Fibroblast of the conjunctiva (primary cell): ENCODE measurements around the gene RANBP1.
"Not testable (repeated sequence)": the region's sequence is repeated elsewhere in the genome, so short reads cannot be mapped to it uniquely, and the experiment has no call there.

ENCODE experiments used
- DNase-seq: peaks from one replicate; pipeline ENCODE4 v3.0.0-alpha.2; 2010; ENCODE audit warnings: low read depth

RANBP1 gene

DNA sequence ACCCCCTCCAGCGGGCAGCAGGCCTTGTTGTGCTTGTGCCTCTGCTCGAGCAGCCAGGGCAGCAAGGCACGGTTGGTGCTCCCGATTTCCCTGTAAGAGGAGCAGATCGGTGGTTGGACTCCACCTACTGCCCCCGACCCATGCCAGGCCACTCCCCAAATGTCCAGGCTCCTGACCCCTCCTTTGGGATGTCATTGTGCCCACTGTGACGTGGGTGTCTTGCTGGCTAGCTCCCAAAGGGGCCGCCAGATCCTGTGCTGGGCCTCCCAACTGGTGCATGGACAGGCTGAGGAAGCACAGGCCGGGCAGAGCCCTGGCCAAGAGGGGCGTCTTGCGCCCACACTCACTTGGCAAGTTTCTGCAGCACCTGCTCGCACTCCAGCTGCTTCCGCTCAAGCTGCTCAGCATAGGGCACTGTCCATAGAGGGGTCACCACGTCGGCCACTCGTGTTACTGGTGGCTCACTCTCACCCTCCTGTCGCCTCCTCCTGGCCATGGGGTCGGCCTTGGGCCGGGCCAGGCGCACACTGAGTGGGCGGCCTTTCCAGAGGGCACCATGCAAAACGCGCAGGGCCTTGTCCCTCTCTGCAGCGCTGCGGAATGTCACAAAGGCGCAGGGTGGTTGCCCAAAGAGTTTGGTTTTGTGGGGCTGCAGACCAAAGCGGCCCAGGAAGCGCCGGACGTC, at the start of gene RANBP1:
RANBP1 (plus strand) TSS at position 414 of the 685 bp plus-strand sequence; CDS start at position 495, 81 bp downstream.
- no peak for DNase-seq

DNA sequence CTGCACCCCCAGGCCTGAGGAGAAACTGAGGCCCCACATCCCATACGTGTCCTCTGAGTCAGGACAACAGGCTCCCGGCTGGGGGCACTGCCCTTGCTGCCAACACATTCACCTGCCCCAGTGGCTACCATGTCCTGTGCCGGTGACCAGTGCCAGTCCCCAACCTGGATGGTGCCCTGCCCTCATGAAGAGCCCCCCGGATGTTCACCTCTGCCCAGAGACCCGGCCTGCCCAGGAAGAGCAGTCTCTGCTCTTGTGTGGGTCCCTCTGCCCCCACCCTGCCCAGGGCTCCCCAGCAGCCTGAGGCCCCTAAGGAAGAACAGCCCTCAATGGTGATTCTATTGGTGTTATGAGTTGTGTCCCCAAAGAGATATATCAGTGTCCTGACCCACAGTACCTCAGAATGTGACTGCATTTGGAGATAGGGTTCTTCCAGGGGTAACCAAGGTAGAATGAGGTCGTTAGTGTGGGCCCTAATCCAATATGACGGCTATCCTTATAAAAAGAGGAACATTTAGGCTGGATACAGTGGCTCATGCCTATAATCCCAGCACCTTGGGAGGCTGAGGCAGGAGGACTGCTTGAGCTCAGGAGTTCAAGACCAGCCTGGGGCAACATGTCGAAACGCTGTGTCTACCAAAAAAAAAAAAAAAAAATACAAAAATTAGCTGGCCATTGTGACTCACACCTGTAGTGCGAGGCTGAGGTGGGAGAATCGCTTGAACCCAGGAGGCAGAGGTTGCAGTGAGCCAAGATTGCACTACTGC, 49.1 kb upstream of the RANBP1 start:
- no peak for DNase-seq

DNA sequence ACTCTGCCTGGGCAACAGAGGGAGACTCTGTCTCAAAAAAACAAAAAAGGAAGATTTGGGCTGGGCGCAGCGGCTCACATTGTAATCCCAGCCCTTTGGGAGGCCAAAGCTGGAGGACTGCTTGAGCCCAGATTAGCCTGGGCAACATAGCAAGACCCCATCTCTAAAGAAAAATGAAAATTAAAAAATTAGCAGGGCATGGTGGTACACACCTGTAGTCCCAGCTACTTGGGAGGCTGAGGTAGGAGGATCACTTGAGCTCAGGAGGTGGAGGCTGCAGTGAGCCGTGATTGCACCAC, 48.6 kb upstream of the RANBP1 start:
- DNase-seq, result not testable (repeated sequence)

DNA sequence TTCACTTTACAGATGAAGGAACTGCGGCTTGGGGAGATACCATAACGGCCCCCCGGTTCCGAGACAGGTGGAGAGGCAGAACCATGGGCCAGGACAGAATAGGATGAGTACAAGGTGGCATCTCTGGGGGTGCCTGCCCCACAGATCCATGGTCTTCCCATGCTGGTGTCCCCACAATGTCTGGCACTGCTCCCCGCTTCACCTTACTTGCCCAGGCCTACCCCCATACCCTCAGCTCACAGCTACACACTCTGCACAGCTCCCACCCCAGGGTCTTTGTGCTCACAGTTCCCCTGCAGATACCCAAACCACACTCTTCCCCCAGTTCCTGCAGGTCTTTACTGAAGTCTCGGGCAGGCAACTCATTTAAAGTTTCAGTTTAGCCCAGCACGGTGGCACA, 47.3 kb upstream of the RANBP1 start:
- no peak for DNase-seq

DNA sequence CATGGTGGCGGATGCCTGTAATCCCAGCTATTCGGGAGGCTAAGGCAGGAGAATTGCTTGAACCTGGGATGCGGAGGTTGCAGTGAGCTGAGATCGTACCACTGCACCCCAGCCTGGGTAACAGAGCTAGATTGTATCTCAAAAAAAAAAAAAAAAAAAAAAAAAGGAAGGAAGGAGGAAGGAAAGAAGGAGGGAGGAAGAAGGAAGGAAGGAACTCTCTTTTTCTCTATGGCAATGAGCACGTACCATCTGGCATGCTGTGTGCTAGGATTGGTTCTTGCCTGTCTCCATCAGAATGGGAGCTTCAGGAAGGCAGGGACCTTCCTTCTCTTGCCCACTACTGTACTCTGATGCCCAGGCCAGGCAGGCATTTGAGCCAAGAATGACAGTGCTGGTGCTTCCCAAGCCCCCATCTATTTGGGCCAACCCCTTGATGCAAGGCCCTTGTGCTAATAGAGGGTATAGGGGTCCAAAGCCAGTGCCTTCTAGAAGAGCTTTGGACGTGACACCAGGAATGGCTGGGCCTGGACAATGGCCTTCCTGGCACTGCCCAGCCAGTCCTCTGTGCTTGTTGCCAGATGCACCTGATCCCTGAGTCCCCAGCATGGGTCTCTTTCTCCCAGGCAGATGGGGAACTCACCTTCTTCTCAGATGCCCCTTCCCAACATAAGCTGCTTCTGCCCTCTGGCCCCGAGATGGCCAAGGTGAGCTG, 46.4 kb upstream of the RANBP1 start:
- DNase-seq, result no peak

DNA sequence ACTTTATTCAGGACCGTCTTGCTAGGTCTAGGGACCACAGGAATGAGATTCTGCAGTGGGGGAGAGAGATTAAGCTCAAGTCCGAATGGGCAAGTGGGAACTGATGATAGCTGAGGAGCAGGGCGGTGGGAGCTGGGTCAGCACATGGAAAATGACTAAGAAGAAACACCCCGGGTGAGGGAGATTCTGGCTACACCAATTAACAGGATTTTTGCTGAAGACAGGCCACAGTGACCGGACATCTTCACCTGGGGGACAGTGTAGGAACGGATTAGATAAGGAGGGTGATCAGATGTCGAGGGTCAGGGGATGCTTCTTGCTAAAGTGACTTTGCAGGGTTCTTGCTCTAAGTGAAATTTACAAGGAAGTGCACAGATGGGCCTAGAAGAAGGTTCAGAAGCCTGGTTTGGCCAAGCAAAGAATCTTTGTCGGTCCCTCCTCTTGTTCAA, 44.4 kb upstream of the RANBP1 start:
- DNase-seq, result no peak

DNA sequence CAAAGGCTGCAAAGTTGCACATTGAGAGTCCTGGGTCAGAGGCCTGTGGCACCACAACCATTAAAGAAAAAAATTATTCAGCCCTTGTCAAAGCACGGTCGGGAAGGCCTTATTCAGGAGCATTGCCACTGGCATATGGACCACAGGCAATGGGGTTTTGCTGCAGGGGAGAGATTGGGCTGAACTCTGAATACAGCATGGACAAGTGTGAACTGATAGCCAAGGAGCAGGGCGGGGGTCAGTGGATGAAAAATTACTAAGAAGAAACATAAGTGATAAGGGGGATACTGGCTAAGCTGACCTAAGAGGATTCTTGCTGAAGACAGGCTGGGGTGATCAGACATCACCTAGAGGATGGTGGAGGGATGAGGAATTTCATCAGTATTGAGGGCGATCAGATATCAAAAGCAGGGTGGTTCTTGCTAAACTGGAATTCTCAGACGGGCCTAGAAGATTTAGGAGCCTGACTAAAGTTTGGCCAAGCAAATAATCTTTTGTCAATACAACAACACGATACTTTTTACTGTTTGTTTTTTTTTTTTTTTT, 39.2 kb upstream of the RANBP1 start:
- no peak for DNase-seq

DNA sequence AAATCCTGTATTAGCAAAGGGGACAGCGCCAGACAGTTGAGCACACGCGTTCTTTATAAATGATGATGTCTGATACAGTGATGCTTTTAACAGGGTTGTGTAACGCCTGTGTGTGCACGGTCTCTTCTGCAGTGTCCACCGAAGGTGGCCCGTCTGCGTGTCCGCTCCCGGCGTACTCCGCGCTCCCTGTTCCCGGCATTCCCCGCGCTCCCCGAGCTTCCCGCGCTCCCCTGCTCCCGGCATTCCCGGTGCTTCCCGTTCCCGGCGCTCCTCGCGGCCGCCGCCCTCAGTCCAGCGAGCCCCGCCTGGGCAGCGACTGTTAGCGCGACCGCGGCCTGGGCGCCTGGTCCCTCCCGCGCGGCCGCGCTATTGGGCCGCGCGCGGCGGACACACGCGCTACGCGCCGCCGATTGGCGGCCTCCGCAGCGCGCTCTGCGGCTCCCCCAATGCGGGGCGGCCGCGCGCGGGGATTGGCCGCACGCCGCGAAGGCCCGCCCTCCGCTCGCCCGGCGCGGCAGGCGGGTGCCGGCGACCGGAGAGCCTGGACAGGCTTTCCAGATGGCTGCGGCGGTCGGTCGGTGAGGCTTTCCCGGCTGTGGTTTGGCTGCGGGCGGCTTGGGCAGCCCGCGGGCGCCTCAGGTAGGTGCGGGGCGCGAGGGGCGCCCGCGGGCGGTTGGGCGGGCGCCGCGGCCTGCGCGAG, 36.0 kb upstream of the RANBP1 start, which contains the start of gene DGCR8:
DGCR8 (plus strand) TSS at position 497 of the 700 bp plus-strand sequence. CDS start 5,723 bp downstream, outside the sequence.
- peak; percentile 89 for DNase-seq

DNA sequence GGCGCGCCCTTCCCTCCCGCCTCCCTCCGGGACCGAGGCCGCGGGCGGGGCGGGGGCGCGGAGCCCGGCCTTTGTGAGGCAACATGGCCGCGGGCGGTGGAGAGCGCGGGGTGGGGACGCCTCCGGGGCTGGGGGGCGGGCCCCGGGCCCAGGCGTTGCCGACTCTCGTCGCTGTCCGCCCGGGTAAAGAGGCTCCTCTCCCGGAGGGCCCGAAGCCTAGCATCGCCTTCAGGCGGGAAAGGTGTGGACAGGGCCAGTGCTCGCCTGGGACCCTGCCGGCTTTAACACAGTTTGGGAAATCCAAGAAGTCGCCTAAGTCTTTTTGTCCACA, 35.5 kb upstream of the RANBP1 start:
- DNase-seq, result no peak

DNA sequence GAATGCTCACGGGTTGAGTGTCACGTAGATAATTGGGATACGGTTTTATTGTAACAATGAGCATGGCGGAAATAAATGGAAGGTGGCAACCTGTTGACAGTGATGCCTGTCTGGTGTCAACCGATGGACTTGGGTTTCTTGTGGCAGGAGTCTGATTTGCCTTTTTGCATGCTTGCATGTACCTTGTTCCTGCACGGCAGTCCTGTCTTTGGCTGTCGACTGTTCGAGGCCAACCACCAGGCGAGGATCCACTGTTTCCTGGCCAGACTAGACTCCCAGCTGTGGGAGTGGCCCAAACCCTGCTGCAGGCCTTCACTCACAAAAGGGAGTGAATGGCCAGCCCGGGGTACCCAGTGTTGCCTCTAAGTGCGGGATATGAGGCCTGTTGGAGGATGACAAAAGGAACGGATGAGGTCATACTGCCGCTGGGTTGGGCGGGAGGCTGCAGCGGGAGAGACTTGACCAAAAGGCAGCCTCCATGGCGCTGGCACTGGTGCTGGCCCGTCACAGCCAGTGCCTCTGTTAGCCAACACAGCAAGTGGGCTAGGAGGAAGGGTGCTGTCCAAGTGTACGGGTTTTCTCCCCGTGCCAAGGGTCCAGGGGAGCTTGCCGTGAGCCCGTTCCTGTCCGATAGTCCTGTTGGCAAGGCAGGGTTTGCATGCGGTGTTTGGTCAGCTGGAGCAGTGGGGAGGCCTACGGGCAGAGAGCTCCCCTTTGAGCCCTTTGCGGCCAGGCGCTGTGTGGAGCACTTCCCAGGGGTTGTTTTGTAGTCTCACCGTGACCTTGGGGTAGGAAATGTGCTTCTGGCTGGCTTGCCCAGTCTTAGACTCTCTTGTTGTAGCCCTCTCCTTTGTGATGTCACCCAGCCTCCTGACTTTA, 34.9 kb upstream of the RANBP1 start:
- DNase-seq, result no peak

DNA sequence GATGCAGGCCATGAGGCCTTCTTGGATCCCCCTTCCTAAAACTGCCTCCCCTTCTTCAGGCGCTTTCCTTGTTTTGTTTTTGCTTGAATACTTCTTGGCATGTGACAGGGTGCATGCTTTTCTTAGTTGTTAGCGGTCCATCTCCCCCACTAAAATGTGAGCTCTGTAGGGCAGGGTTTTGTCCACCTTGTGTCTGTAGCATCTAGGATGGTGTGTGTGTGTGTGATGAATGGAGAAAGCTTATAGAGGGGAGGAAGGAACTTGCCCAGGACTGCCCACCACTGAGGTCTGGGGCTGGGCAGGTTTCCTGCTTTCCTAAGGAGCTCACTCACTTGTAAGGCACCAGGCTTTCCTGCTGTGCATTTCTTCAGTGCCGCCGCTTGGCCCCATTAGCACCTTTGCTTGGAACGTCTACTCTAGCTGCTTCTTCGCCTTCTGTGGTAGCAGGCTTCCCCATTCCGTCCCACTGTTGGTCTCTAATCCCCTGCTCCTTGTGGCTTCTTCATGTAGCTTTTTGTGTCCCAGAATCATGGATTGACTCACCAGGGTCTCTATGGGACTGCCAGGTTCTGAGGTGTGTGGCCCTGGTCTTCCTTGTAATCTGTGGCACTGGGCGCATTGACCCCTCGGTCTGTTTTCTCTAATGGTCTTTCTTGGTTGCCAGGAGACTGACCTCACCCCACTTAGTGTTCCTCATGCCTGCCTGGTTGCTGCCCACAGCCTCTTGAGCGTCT, 32.6 kb upstream of the RANBP1 start:
- no peak for DNase-seq

DNA sequence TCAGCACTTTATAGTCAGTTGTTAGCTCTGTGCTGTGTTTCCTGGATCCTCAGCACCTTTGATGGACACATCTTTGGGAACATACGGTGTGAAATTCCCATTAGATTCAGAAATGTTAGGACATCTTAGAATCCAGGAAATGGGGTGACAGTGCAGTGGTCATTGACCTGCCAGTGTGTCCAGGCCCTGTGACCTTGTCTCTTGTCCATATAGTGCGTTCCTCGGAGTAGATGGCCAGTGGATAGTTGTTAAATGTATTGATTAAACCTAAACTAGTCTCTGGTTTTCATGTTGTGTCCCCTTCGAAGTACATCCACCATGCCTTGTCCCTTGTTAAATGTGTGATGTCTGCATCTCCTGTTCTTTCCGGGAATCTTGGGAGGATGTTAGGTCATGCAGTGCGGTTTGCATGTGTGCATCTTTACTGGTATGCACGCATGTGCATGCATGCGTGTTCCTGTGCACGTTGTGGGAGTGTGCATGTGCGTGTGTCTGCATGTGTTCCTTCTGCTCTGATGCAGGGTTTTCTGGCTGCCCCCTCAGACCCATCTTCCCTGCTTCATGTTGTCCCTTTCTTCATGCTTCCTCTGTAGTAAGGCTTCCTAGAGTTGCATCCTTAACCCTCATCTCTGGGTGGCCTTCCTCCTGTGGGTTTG, 31.9 kb upstream of the RANBP1 start:
- DNase-seq, result no peak

DNA sequence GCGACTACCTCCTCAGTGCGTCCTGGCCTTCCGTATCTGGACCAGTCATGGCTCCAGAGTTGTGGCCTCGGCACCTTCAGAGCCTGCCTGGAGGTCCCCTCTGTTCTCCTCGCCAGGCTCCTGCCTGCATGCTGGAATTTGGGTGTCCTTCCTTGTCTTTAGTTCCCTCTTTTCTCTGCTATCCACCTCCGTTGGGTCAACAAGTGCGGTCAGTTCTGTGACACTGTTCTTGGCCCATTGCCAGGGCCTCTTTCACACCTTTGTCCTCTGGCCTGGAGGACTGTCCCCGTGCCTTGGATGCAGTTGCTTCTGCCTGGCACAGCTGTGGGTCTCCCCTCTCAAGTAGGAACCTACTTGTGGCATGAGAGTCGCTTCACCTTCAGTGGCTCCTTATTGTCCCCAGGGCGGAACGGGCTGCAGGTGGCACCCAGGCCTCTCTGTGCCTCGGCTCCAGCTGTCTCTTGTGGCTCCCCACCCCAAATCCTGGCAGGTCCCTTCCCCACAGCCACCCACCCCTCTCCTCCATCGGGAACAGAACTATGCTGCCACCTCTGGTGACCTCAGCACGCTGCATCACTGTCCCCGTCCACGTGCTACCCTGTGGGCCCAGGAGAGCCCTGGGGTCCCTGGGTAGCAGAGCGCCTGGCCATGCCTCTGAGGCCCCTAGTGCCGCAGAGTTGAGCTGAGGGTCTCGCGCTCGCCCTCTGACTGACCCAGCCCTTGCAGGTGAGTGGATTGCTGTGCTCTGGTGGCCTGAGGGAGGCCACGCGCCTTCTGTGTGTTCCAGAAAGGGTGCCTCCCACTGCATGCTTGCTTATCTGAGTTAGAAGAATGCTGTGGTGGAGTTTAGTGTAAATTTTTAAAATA, 31.1 kb upstream of the RANBP1 start:
- no peak for DNase-seq

DNA sequence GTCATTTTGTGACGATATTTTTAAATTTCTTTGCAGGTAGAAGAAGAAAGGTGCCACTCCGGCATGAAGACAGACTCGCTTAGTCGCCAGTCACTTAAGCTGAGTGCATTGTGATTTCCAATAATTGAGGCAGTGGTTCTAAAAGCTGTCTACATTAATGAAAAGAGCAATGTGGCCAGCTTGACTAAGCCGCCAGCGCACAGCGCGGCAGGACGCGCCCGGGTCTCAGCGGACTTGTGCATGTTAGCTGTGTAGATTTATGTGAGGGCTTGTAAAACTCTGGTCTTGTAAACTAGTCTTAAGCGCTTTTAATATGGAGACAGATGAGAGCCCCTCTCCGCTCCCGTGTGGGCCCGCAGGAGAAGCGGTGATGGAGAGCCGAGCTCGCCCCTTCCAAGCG, 30.3 kb upstream of the RANBP1 start:
- DNase-seq, result no peak

DNA sequence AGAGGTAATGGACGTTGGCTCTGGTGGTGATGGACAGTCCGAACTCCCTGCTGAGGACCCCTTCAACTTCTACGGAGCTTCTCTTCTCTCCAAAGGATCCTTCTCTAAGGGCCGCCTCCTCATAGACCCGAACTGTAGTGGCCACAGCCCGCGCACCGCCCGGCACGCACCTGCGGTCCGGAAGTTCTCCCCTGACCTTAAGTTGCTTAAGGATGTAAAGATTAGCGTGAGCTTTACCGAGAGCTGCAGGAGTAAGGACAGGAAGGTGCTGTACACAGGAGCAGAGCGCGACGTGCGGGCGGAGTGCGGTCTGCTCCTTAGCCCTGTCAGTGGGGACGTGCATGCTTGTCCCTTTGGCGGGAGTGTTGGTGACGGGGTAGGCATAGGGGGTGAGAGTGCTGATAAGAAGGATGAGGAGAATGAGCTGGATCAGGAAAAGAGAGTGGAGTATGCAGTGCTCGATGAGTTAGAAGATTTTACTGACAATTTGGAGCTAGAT, 29.8 kb upstream of the RANBP1 start:
- no peak for DNase-seq

DNA sequence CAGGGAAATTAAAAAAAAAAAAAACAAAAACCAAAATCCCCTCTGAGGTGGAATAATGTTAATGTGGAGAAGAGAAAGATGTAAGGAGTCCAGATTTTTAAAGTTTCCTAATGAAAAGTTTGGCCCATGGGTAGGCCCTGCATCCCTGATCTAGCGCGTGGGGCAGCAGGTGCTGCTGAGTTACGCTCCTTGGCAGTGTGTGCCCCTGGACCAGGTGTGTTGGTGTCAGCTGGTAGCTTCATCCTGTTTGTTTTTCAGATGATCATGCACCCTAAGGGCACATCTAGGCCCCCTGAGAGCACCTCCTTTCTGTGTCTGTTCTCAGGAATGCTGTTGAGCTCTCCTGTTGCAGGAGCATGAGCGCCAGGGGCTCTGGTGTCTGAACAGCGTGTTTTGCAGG, 29.1 kb upstream of the RANBP1 start:
- DNase-seq, result no peak

DNA sequence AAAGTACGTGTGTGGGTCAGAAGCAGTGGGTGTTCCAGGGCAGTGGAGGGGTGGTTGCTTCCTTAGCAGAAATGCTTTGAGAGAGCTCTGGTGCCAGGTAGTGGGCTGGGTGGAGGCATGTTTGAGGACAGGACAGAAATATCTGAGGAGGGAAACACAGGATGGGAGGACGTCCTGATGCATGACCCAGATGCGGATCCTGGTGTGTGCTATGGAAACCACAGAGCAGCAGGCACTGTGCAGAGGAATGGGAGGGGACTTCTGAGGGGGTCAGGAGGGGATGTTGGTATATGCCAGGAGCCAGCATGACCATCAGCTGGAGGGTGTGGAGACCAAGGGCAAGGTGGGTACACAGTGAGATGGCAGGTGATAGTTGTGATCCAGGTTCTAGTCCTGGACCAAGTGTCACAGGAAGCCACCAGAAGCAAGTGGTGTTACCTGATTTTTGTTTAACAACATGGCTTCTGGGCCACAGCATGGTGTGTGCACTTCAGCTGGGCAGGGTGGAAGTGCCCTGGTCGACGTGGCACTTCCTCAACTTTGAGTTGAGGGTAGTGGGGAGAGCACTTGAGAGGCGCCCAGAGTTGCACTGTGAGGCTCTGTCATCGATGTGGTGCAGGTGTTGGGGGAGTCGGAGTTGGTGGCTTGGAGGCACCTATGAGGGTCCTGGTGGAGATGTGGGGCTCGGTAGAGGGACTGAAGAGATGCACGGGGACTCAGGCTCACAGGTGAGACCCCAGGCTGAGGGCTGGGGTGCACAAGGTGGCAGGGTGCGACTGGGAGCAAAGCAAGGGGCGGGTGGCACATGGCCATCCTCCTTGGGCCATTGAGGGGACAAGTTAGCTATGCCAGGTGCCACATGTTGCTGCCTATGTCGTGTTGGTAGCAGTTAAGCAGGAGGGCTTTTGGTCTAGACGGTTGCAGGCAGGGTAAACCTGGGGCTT, 28.3 kb upstream of the RANBP1 start:
- no peak for DNase-seq

DNA sequence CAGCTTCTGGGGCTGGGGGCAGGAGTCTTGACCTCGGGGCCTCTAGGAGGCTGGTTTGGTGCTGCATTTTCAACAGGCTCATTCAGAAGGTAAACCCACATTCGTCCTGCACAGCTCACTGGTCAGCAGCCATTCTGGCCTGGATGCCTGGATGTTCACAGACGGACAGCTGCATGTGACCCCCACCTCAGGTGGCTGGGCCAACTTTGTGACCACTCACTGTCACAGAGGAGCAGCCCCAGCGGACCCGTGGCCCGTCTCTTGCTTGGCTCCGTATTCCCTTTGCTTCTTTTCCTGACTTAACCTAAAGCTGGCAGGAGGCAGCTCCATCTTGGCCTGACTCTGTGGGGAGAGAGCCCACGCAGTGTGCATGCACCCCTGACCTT, 27.6 kb upstream of the RANBP1 start:
- DNase-seq, result no peak
